Gastroesophageal sphincter (tissue), 4 donors: ENCODE measurements around the gene THY1. TPM values are rescaled to one million over a fixed set of nuclear protein-coding genes. Genes with fewer than 3 reads are reported as not detected.
A peak's percentile ranks its signal among the peaks of the same experiment; 100 is the strongest.

Source experiments
- ATAC-seq: fragments of 150-250 bp; one replicate; pipeline ENCODE4 v1.9.1; 2016; ENCODE audit warnings: mild to moderate bottlenecking, moderate library complexity
- H3K27ac ChIP-seq, 4 donors: fragments of 200-600 bp; sonication (generic) in 3 of 4; 1 replicate in 3 of 4; 2 replicates in 1 of 4; pipeline ENCODE4 v1.5.1; 2016 to 2019
- H3K27me3 ChIP-seq: fragments of 200-600 bp; sonication (generic); one replicate; pipeline ENCODE4 v1.5.1; 2019
- H3K36me3 ChIP-seq, 2 donors: fragments of 200-600 bp; sonication (generic); one replicate each; pipeline ENCODE4 v1.5.1; 2019; ENCODE audit warnings: control low read depth in 1 of 2
- H3K4me1 ChIP-seq, 3 donors: fragments of 200-600 bp; sonication (generic); 1 replicate in 2 of 3; 2 replicates in 1 of 3; pipeline ENCODE4 v1.5.1; 2016 to 2019; ENCODE audit warnings: control low read depth in 2 of 3
- H3K4me3 ChIP-seq, 2 donors: fragments of 200-600 bp; sonication (generic); one replicate each; pipeline ENCODE4 v1.5.1; 2019; ENCODE audit warnings: mild to moderate bottlenecking in 1 of 2, moderate library complexity in 1 of 2
- H3K9me3 ChIP-seq, 3 donors: fragments of 200-600 bp; sonication (generic); one replicate each; pipeline ENCODE4 v1.5.1; 2017 to 2019; ENCODE audit warnings: control low read depth in 2 of 3
- CTCF ChIP-seq, 4 experiments: fragments of 200-600 bp in 2 of 4; fragments of 450-650 bp in 2 of 4; sonication (generic) in 1 of 4; IDR thresholded peaks; one replicate each; pipeline ENCODE4 v1.5.1; 2017 to 2019; ENCODE audit warnings: antibody characterized with exemption in 4 of 4, mild to moderate bottlenecking in 2 of 4, moderate library complexity in 2 of 4
- EP300 ChIP-seq: sonication (generic); formaldehyde crosslinking; IDR thresholded peaks from one replicate; pipeline ENCODE4 v1.6.1; 2017; ENCODE audit warnings: antibody characterized with exemption, mild to moderate bottlenecking
- POLR2A ChIP-seq, 2 donors: fragments of 450-650 bp; IDR thresholded peaks; one replicate each; pipeline ENCODE4 v1.6.1; 2017; ENCODE audit warnings: antibody characterized with exemption in 2 of 2, mild to moderate bottlenecking in 2 of 2, moderate library complexity in 1 of 2
- POLR2AphosphoS5 ChIP-seq: sonication (generic); formaldehyde crosslinking; IDR thresholded peaks from one replicate; pipeline ENCODE4 v1.6.1; 2017; ENCODE audit warnings: antibody characterized with exemption
- WGBS, 2 donors: methylation state at CpG; one replicate each; pipeline ENCODE4 v1.1.5; 2018; ENCODE audit warnings: low coverage in 1 of 2; 5-methylcytosine and 5-hydroxymethylcytosine counted together
- total RNA-seq, 4 donors: library from RNA; depleted of rRNA; stranded (reverse); fragments of >200 nt; gene quantifications; one replicate each; pipeline ENCODE4 v1.1.0, GENCODE V29; 2016

Gene THY1
- total RNA-seq, 4 donors from 2014 or later: 2.5 to 34.5 (median 16.8) TPM

GRCh38 chr11:119419246-119419645 is 3.7 kb downstream of the THY1 start:
- Histone ChIP-seq H3K27me3 (peaks cover 40% of the 10 kb centered on the region), H3K27ac (no peak overlapping the region), H3K36me3 (peaks cover 0 to 3% of the 10 kb centered on the region in 2 donors), H3K4me1 (peaks cover 0 to 48% (median 16%) of the 10 kb centered on the region in 3 donors), H3K4me3 (no peak overlapping the region), H3K9me3 (no peaks in the 10 kb centered on the region)
- 90 to 100% methylated on average over 1 to 2 of the region's 5 CpGs for WGBS, 2 donors
- no peak for TF ChIP-seq POLR2A (IDR thresholded peaks at IDR 0.05)
- TF ChIP-seq EP300: no peak
- no peak for TF ChIP-seq POLR2AphosphoS5
- no peak for TF ChIP-seq CTCF (IDR thresholded peaks at IDR 0.05)
- ATAC-seq: no peak

GRCh38 chr11:119418759-119419158 is 4.2 kb downstream of the THY1 start:
- peak overlapping the region in 1 of 4 donors; percentile 58 for H3K27ac ChIP-seq
- peaks cover 0 to 48% (median 16%) of the 10 kb centered on the region in 3 donors for H3K4me1 ChIP-seq
- peaks cover 0 to 3% of the 10 kb centered on the region in 2 donors for H3K36me3 ChIP-seq
- no peaks in the 10 kb centered on the region for H3K9me3 ChIP-seq
- H3K27me3 ChIP-seq: peaks cover 40% of the 10 kb centered on the region
- no peak for ATAC-seq
- no peak overlapping the region for H3K4me3 ChIP-seq
- no CpG with 5 or more reads among the region's 4 CpGs for WGBS, 2 donors
- no peak for TF ChIP-seq POLR2AphosphoS5
- no peak for TF ChIP-seq POLR2A (IDR thresholded peaks at IDR 0.05)
- TF ChIP-seq CTCF (IDR thresholded peaks at IDR 0.05): no peak
- no peak for TF ChIP-seq EP300

GRCh38 chr11:119417726-119418540 is 5.0 kb downstream of the THY1 start:
- ATAC-seq: no peak
- peak overlapping the region in 1 of 4 donors; percentile 58 for H3K27ac ChIP-seq
- TF ChIP-seq POLR2AphosphoS5 (peak; percentile 77), EP300 (no peak), CTCF (IDR thresholded peaks at IDR 0.05) (no peak)
- WGBS, 2 donors: 59 to 79% methylated on average over 4 to 6 of the region's 19 CpGs
- peaks cover 0 to 11% of the 10 kb centered on the region in 2 donors for H3K36me3 ChIP-seq
- H3K9me3 ChIP-seq: no peaks in the 10 kb centered on the region
- H3K4me3 ChIP-seq: no peak overlapping the region
- peaks cover 34% of the 10 kb centered on the region for H3K27me3 ChIP-seq
- H3K4me1 ChIP-seq: peaks cover 0 to 40% (median 13%) of the 10 kb centered on the region in 3 donors

GRCh38 chr11:119416606-119417580 is 6.1 kb downstream of the THY1 start:
- Histone ChIP-seq H3K4me1 (peaks cover 0 to 29% (median 3%) of the 10 kb centered on the region in 3 donors), H3K9me3 (no peaks in the 10 kb centered on the region), H3K27ac (peak overlapping the region in 1 of 4 donors; percentile 58), H3K36me3 (peaks cover 0 to 21% of the 10 kb centered on the region in 2 donors), H3K4me3 (no peak overlapping the region), H3K27me3 (peaks cover 25% of the 10 kb centered on the region)
- ATAC-seq: no peak
- TF ChIP-seq POLR2A (IDR thresholded peaks at IDR 0.05) (no peak), POLR2AphosphoS5 (no peak), CTCF (IDR thresholded peaks at IDR 0.05) (no peak), EP300 (no peak)
- WGBS, 2 donors: 81 to 90% methylated on average over 4 to 11 of the region's 16 CpGs
